Astrocyte (in vitro differentiated cells and primary cell): ENCODE measurements around the gene KRTAP3-2. TPM values are rescaled to one million over a fixed set of nuclear protein-coding genes. Genes with fewer than 3 reads are reported as not detected.

Source experiments
- DNase-seq: peaks from one replicate; pipeline ENCODE4 v3.0.0-alpha.2; 2010; ENCODE audit warnings: low read depth
- FAIRE-seq: peaks from 2 replicates; lab custom pipeline; 2011; peaks lifted over from hg19 to GRCh38; lab: Jason Lieb, UNC
- H2AFZ ChIP-seq: 2 replicates; pipeline ENCODE4 v1.6.0; 2012; ENCODE audit warnings: low read depth, low read length, inconsistent platforms
- H3K27ac ChIP-seq: 2 replicates; pipeline ENCODE4 v1.5.1; 2011; ENCODE audit warnings: low read depth, low read length, inconsistent platforms
- H3K27me3 ChIP-seq: 2 replicates; pipeline ENCODE4 v1.6.0; 2011; ENCODE audit warnings: low read length, inconsistent platforms; ENCODE audit not compliant: insufficient read depth
- H3K36me3 ChIP-seq: 2 replicates; pipeline ENCODE4 v1.5.1; 2011; ENCODE audit warnings: low read length, inconsistent platforms; ENCODE audit not compliant: insufficient read depth
- H3K4me1 ChIP-seq: 2 replicates; pipeline ENCODE4 v1.5.1; 2011; ENCODE audit warnings: low read length, inconsistent platforms; ENCODE audit not compliant: insufficient read depth
- H3K4me2 ChIP-seq: 2 replicates; pipeline ENCODE4 v1.6.0; 2012; ENCODE audit warnings: low read length, inconsistent platforms
- H3K4me3 ChIP-seq: 2 replicates; pipeline ENCODE4 v1.5.1; 2011; ENCODE audit warnings: low read depth, mild to moderate bottlenecking, low read length, inconsistent platforms; ENCODE audit not compliant: insufficient read depth
- H3K79me2 ChIP-seq: 2 replicates; pipeline ENCODE4 v1.6.0; 2012; ENCODE audit warnings: mild to moderate bottlenecking, low read length, inconsistent platforms; ENCODE audit not compliant: insufficient read depth
- H3K9ac ChIP-seq: 2 replicates; pipeline ENCODE4 v1.6.0; 2012; ENCODE audit warnings: mild to moderate bottlenecking, low read length, inconsistent platforms
- H3K9me3 ChIP-seq: 2 replicates; pipeline ENCODE4 v1.5.1; 2012; ENCODE audit warnings: low read depth, mild to moderate bottlenecking, low read length, inconsistent platforms; ENCODE audit not compliant: insufficient read depth
- H4K20me1 ChIP-seq: 2 replicates; pipeline ENCODE4 v1.6.0; 2012; ENCODE audit warnings: low read length, inconsistent platforms; ENCODE audit not compliant: insufficient read depth
- H3K27ac Mint-ChIP-seq: one replicate; pipeline ENCODE4 v1.8.0; 2021; ENCODE audit warnings: mild to moderate bottlenecking, mixed read lengths; ENCODE audit not compliant: unreplicated experiment
- H3K27me3 Mint-ChIP-seq: one replicate; pipeline ENCODE4 v1.8.0; 2021; ENCODE audit warnings: low read depth, mixed read lengths; ENCODE audit not compliant: unreplicated experiment
- H3K36me3 Mint-ChIP-seq: one replicate; pipeline ENCODE4 v1.8.0; 2021; ENCODE audit warnings: low read depth, mixed read lengths; ENCODE audit not compliant: unreplicated experiment
- H3K4me1 Mint-ChIP-seq: one replicate; pipeline ENCODE4 v1.8.0; 2021; ENCODE audit warnings: low read depth, mixed read lengths; ENCODE audit not compliant: unreplicated experiment
- H3K4me3 Mint-ChIP-seq: one replicate; pipeline ENCODE4 v1.8.0; 2021; ENCODE audit warnings: mild to moderate bottlenecking, moderate library complexity, mixed read lengths; ENCODE audit not compliant: unreplicated experiment
- H3K9me3 Mint-ChIP-seq: one replicate; pipeline ENCODE4 v1.8.0; 2021; ENCODE audit warnings: mild to moderate bottlenecking, mixed read lengths; ENCODE audit not compliant: unreplicated experiment
- CTCF ChIP-seq: IDR thresholded peaks from 2 replicates; pipeline ENCODE4 v1.5.1; 2011; ENCODE audit warnings: low read depth, mild to moderate bottlenecking, inconsistent platforms, low read length, moderate library complexity; ENCODE audit not compliant: insufficient read depth
- EZH2 ChIP-seq: IDR thresholded peaks from 2 replicates; pipeline ENCODE4 v1.6.1; 2012; ENCODE audit warnings: mild to moderate bottlenecking, low read length, inconsistent platforms; ENCODE audit not compliant: insufficient read depth
- total RNA-seq: library from RNA; stranded (reverse); gene quantifications from 2 replicates; pipeline ENCODE4 v1.2.1, GENCODE V29; 2021

The KRTAP3-2 gene
- total RNA-seq, 1 donor from 2014 or later = not detected

GRCh38 chr17:41024697-41025096, 25.0 kb upstream of the KRTAP3-2 start:
- Histone ChIP-seq H3K9ac (no peak overlapping the region), H3K4me3 (no peak overlapping the region), H3K4me2 (no peak overlapping the region), H3K79me2 (no peaks in the 10 kb centered on the region), H3K36me3 (no peaks in the 10 kb centered on the region), H3K27me3 (no peaks in the 10 kb centered on the region), H3K4me1 (peaks cover 5% of the 10 kb centered on the region), H3K27ac (no peak overlapping the region), H2AFZ (no peak overlapping the region), H3K9me3 (no peaks in the 10 kb centered on the region), H4K20me1 (no peaks in the 10 kb centered on the region)
- Mint-ChIP-seq H3K4me1 (peaks cover 1% of the 10 kb centered on the region), H3K27ac (no peak overlapping the region), H3K27me3 (no peaks in the 10 kb centered on the region), H3K9me3 (no peaks in the 10 kb centered on the region), H3K4me3 (no peak overlapping the region), H3K36me3 (no peaks in the 10 kb centered on the region)
- FAIRE-seq = no peak
- no peak for DNase-seq
- TF ChIP-seq CTCF (no peak), EZH2 (no peak)

- Histone ChIP-seq H3K27ac (no peak overlapping the region), H3K36me3 (no peaks in the 10 kb centered on the region), H3K4me2 (no peak overlapping the region), H3K4me1 (no peaks in the 10 kb centered on the region), H3K9me3 (no peaks in the 10 kb centered on the region), H3K4me3 (no peak overlapping the region), H2AFZ (no peak overlapping the region), H4K20me1 (no peaks in the 10 kb centered on the region), H3K27me3 (no peaks in the 10 kb centered on the region), H3K9ac (no peak overlapping the region), H3K79me2 (no peaks in the 10 kb centered on the region)
- TF ChIP-seq CTCF = no peak
- TF ChIP-seq EZH2 = no peak
- no peak overlapping the region for H3K4me3 Mint-ChIP-seq
- H3K27ac Mint-ChIP-seq = no peak overlapping the region
- DNase-seq (no peak), FAIRE-seq (no peak)
- no peaks in the 10 kb centered on the region for H3K27me3 Mint-ChIP-seq
- peaks cover 1% of the 10 kb centered on the region for H3K4me1 Mint-ChIP-seq
- no peaks in the 10 kb centered on the region for H3K36me3 Mint-ChIP-seq
- H3K9me3 Mint-ChIP-seq = no peaks in the 10 kb centered on the region
These were observed 20.6 kb upstream of the KRTAP3-2 start for GRCh38 chr17:41020336-41020735.

GRCh38 chr17:41019415-41019814, 19.7 kb upstream of the KRTAP3-2 start:
- Mint-ChIP-seq H3K9me3 (no peaks in the 10 kb centered on the region), H3K27ac (no peak overlapping the region), H3K27me3 (no peaks in the 10 kb centered on the region), H3K36me3 (no peaks in the 10 kb centered on the region), H3K4me3 (no peak overlapping the region), H3K4me1 (no peaks in the 10 kb centered on the region)
- Histone ChIP-seq H4K20me1 (no peaks in the 10 kb centered on the region), H3K9me3 (no peaks in the 10 kb centered on the region), H3K36me3 (no peaks in the 10 kb centered on the region), H3K4me3 (no peak overlapping the region), H3K9ac (no peak overlapping the region), H3K4me1 (no peaks in the 10 kb centered on the region), H3K79me2 (no peaks in the 10 kb centered on the region), H2AFZ (no peak overlapping the region), H3K4me2 (no peak overlapping the region), H3K27ac (no peak overlapping the region), H3K27me3 (no peaks in the 10 kb centered on the region)
- no peak for DNase-seq
- TF ChIP-seq CTCF (no peak), EZH2 (no peak)
- no peak for FAIRE-seq
